Lower lobe of right lung (tissue), 2 donors: ENCODE results near the gene UCK1. TPM values are rescaled to one million over a fixed set of nuclear protein-coding genes. Genes with fewer than 3 reads are reported as not detected.

Experiments
- ATAC-seq, 2 donors: fragments of 200-7000 bp; cut with Tn5 transposase; one replicate each; pipeline ENCODE4 v1.9.1; 2020 to 2022; ENCODE audit warnings: mild to moderate bottlenecking in 2 of 2, moderate library complexity in 2 of 2
- DNase-seq: peaks from one replicate; pipeline ENCODE4 v3.0.0-alpha.2; 2020
- H3K27ac ChIP-seq: fragments of 200-600 bp; one replicate; pipeline ENCODE4 v1.8.0; 2022
- H3K27me3 ChIP-seq: fragments of 200-600 bp; one replicate; pipeline ENCODE4 v1.8.0; 2022; ENCODE audit warnings: low read depth
- H3K36me3 ChIP-seq: fragments of 200-600 bp; one replicate; pipeline ENCODE4 v1.8.0; 2022; ENCODE audit warnings: mild to moderate bottlenecking
- H3K4me1 ChIP-seq: fragments of 200-600 bp; one replicate; pipeline ENCODE4 v1.8.0; 2022
- H3K4me3 ChIP-seq: fragments of 200-600 bp; one replicate; pipeline ENCODE4 v1.8.0; 2022; ENCODE audit warnings: mild to moderate bottlenecking
- H3K9me3 ChIP-seq: fragments of 200-600 bp; one replicate; pipeline ENCODE4 v1.8.0; 2022
- CTCF ChIP-seq: fragments of 200-600 bp; IDR thresholded peaks from one replicate; pipeline ENCODE4 v1.8.0; 2022; ENCODE audit warnings: antibody characterized with exemption, mild to moderate bottlenecking
- intact Hi-C: fragments of 100-400 bp; cut with DNase I; formaldehyde crosslinking; loops from one replicate; pipeline ENCODE4 v1.11.0; 2022
- total RNA-seq: library from RNA; stranded (reverse); fragmentation: NEBNext Ultra II Directional; extraction: Animal tissue kit (Norgen Biotek cat#: 25700); gene quantifications from one replicate; pipeline ENCODE4 v1.2.1, GENCODE V29; 2021
- donor health status: DM: no; HTN: yes; CAD: no; lungs with severe emphysema.

Gene UCK1
- total RNA-seq, 1 donor from 2014 or later = 25.9 TPM

- H3K9me3 ChIP-seq = peaks cover 5% of the 10 kb centered on the region
- no peak overlapping the region for H3K27ac ChIP-seq
- no peak for DNase-seq
- H3K36me3 ChIP-seq = peaks cover 75% of the 10 kb centered on the region
- ATAC-seq = no peak
- no peak for TF ChIP-seq CTCF
- no peak overlapping the region for H3K4me3 ChIP-seq
- intact Hi-C loops = no loop called here
- no peaks in the 10 kb centered on the region for H3K4me1 ChIP-seq
- no peaks in the 10 kb centered on the region for H3K27me3 ChIP-seq
These were observed 19.6 kb downstream of the UCK1 start for GRCh38 chr9:131511416-131511815.

DNA sequence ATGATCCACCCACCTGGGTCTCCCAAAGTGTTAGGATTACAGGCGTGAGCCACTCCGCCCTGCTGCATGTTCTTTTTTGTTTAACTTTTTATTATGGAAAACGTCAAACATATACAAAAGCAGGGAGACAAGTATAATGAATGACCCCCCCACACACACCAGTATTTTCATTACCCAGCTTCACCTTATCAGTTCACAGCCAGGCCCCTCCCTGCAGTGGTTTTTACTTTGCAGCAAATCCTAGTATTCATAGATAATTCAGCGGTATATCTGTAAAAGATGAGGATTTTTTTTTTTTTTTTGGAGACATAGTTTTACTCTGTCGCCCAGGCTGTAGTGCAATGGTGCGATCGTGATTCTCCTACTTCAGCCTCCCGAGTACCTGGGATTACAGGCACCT, 26.1 kb downstream of the UCK1 start:
- H3K27me3 ChIP-seq = no peaks in the 10 kb centered on the region
- no peaks in the 10 kb centered on the region for H3K9me3 ChIP-seq
- no peak overlapping the region for H3K4me3 ChIP-seq
- intact Hi-C loops = no loop called here
- no peak overlapping the region for H3K27ac ChIP-seq
- no peak for TF ChIP-seq CTCF
- no peak for DNase-seq
- peaks cover 25% of the 10 kb centered on the region for H3K36me3 ChIP-seq
- no peak for ATAC-seq
- H3K4me1 ChIP-seq = peaks cover 28% of the 10 kb centered on the region

GRCh38 chr9:131503626-131504465, 27.2 kb downstream of the UCK1 start:
- DNase-seq (no peak), ATAC-seq (peak; percentile 11 to 13)
- Histone ChIP-seq H3K27ac (peak overlapping the region; percentile 77), H3K4me3 (peak overlapping the region; percentile 97), H3K36me3 (peaks cover 27% of the 10 kb centered on the region), H3K27me3 (no peaks in the 10 kb centered on the region), H3K9me3 (no peaks in the 10 kb centered on the region), H3K4me1 (peaks cover 28% of the 10 kb centered on the region)
- intact Hi-C loops = no loop called here
- TF ChIP-seq CTCF = no peak

GRCh38 chr9:131502781-131503625, 28.1 kb downstream of the UCK1 start, which contains the start of gene POMT1:
POMT1 (plus strand) TSS chr9:131502918; CDS start chr9:131504219, 1,301 bp downstream.
- Histone ChIP-seq H3K4me1 (peaks cover 28% of the 10 kb centered on the region), H3K27ac (peak within 1 kb of the TSS; percentile 77), H3K9me3 (no peaks in the 10 kb centered on the region), H3K36me3 (peaks cover 36% of the 10 kb centered on the region), H3K4me3 (peak within 1 kb of the TSS; percentile 97), H3K27me3 (no peaks in the 10 kb centered on the region)
- ATAC-seq (peak; percentile 97 to 98), DNase-seq (peak; percentile 90)
- intact Hi-C loops = no loop called here
- TF ChIP-seq CTCF = no peak

DNA sequence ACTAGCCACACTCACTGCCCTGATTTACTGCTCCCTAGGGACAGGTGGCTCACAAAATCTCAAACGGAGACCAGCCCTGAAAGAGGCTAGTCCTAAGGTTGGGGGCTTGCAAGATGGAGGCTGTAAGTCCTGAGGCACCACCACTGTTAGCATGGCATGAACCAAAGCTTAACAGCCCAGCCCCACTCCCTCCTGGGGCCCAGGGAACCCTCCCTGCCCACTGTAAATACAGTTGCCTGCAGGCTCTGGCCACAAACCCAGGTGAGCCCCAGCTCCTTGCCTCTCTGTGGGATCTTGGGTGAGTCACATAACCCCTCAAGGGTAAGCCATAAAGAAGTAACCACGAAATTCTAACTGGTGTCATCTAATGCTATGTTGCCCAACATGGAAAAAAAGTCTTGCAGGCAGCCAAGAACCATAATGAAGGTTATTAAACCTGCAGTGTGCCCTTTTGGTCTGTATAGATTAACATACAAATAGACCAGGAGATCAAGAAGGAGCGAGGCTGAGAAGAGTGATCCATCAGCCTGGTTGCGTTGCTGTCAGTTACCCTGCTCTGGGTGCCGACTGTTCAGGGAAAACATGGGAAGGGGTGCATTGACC, 30.0 kb downstream of the UCK1 start:
- TF ChIP-seq CTCF = no peak
- Histone ChIP-seq H3K36me3 (peaks cover 43% of the 10 kb centered on the region), H3K9me3 (no peaks in the 10 kb centered on the region), H3K4me3 (no peak overlapping the region), H3K4me1 (peaks cover 28% of the 10 kb centered on the region), H3K27ac (no peak overlapping the region), H3K27me3 (no peaks in the 10 kb centered on the region)
- no peak for ATAC-seq
- DNase-seq = no peak
- intact Hi-C loops = no loop called here
